Measurements from ENCODE around the gene IFT122. TPM values are rescaled to one million over a fixed set of nuclear protein-coding genes. Genes with fewer than 3 reads are reported as not detected.

Gene IFT122
- total and polyA plus RNA-seq, 12 donors, result 15.7 to 38.4 (median 23.6) TPM

GRCh38 chr3:129429602-129430001 is 10.4 kb upstream of the IFT122 start:
- DNase-seq, result peak in 1 of 7 donors; percentile 51
- Histone ChIP-seq H3K27ac (no peak overlapping the region), H3K4me1 (replicated peaks in 1 of 2) (peaks cover 7 to 20% of the 10 kb centered on the region in 2 donors), H3K4me3 (no peak overlapping the region), H3K27me3 (no peaks in the 10 kb centered on the region), H3K9me3 (replicated peaks in 1 of 3) (no peaks in the 10 kb centered on the region), H3K36me3 (replicated peaks in 1 of 2) (peaks cover 0 to 40% of the 10 kb centered on the region in 2 donors)
- intact Hi-C loops (cut with DNase I), result no loop called here
- WGBS, 4 donors, result 82 to 100% (median 94%) methylated on average over 2 to 4 of the region's 4 CpGs
- TF ChIP-seq POLR2A (IDR thresholded peaks at IDR 0.05) (no peak), CTCF (IDR thresholded peaks at IDR 0.05) (no peak)

GRCh38 chr3:129432036-129432435 is 8.0 kb upstream of the IFT122 start:
- no peaks in the 10 kb centered on the region for H3K9me3 ChIP-seq (replicated peaks in 1 of 3)
- peaks cover 0 to 60% of the 10 kb centered on the region in 2 donors for H3K36me3 ChIP-seq (replicated peaks in 1 of 2)
- no peak overlapping the region for H3K4me3 ChIP-seq
- peaks cover 7 to 40% of the 10 kb centered on the region in 2 donors for H3K4me1 ChIP-seq (replicated peaks in 1 of 2)
- H3K27me3 ChIP-seq, result no peaks in the 10 kb centered on the region
- WGBS, 4 donors, result 71 to 86% (median 81%) methylated on average over 7 of the region's 7 CpGs
- intact Hi-C loops (cut with DNase I), result no loop called here
- H3K27ac ChIP-seq, result no peak overlapping the region
- TF ChIP-seq CTCF (IDR thresholded peaks at IDR 0.05) (no peak), POLR2A (IDR thresholded peaks at IDR 0.05) (no peak)
- no peak for DNase-seq

- Histone ChIP-seq H3K4me1 (replicated peaks in 1 of 2) (peaks cover 6 to 40% of the 10 kb centered on the region in 2 donors), H3K27ac (no peak overlapping the region), H3K27me3 (no peaks in the 10 kb centered on the region), H3K36me3 (replicated peaks in 1 of 2) (peaks cover 0 to 67% of the 10 kb centered on the region in 2 donors), H3K4me3 (no peak overlapping the region), H3K9me3 (replicated peaks in 1 of 3) (no peaks in the 10 kb centered on the region)
- TF ChIP-seq POLR2A (IDR thresholded peaks at IDR 0.05), result no peak
- no peak for TF ChIP-seq CTCF (IDR thresholded peaks at IDR 0.05)
- DNase-seq, result no peak
- intact Hi-C loops (cut with DNase I), result no loop called here
Measured at GRCh38 chr3:129432671-129433070, 7.4 kb upstream of the IFT122 start.

- H3K4me1 ChIP-seq (replicated peaks in 1 of 2), result peaks cover 0 to 43% of the 10 kb centered on the region in 2 donors
- no peak overlapping the region for H3K27ac ChIP-seq
- TF ChIP-seq CTCF (IDR thresholded peaks at IDR 0.05) (no peak), POLR2A (IDR thresholded peaks at IDR 0.05) (no peak)
- intact Hi-C loops (cut with DNase I), result no loop called here
- 88 to 94% (median 90%) methylated on average over 5 of the region's 5 CpGs for WGBS, 4 donors
- no peak for DNase-seq
- no peaks in the 10 kb centered on the region for H3K9me3 ChIP-seq (replicated peaks in 1 of 3)
- no peaks in the 10 kb centered on the region for H3K27me3 ChIP-seq
- H3K36me3 ChIP-seq (replicated peaks in 1 of 2), result peaks cover 0 to 69% of the 10 kb centered on the region in 2 donors
- no peak overlapping the region for H3K4me3 ChIP-seq
Measured at GRCh38 chr3:129433565-129433964, 6.5 kb upstream of the IFT122 start.
